ENCODE measurements around the gene SARS1. TPM values are rescaled to one million over a fixed set of nuclear protein-coding genes. Genes with fewer than 3 reads are reported as not detected.

The SARS1 gene
- total RNA-seq, 2 experiments from 2014 or later, result 122 to 131 TPM

GRCh38 chr1:109229531-109230127 is 15.9 kb downstream of the SARS1 start:
- ATAC-seq (ENCODE audit: poor library complexity), result no peak
- peaks cover 83% of the 10 kb centered on the region for H3K36me3 Mint-ChIP-seq (ENCODE audit: low read depth)

DNA sequence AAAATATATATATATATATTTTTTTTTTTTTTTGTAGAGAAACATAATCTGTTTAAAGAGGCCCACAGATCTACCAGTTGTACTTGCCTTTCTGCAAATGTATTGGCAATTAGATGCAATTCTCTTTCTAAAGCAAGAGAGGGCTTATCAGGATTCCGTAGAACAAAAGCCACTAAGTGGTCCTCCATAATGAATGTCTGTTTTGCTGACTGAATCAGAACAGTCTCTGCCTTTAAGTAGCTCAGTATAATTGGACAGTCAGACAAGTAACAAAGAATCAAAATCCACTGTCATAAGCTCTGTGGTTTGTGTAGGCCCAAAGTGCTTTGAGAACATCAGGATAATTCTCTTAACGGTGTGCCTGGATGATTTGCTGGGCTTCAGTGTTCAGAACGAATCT is 17.3 kb downstream of the SARS1 start:
- Histone ChIP-seq H3K4me1 (ENCODE audit: insufficient read depth, low read length) (peaks cover 3% of the 10 kb centered on the region), H3K27ac (ENCODE audit: low read depth in 1 of 2, low read length in 2 of 2) (no peak overlapping the region), H3K36me3 (ENCODE audit: insufficient read depth, low read length) (peaks cover 84% of the 10 kb centered on the region), H3K27me3 (ENCODE audit: control insufficient read depth in 1 of 2, insufficient read depth in 2 of 2, low read length in 2 of 2) (no peaks in the 10 kb centered on the region), H3K9me3 (ENCODE audit: control insufficient read depth in 1 of 2, insufficient read depth in 1 of 2, low read length in 2 of 2) (no peaks in the 10 kb centered on the region), H3K4me3 (ENCODE audit: low read length) (no peak overlapping the region)
- no peaks in the 10 kb centered on the region for H3K27me3 Mint-ChIP-seq
- CTCF ChIA-PET, result interaction anchor here (0.7 kb wide), 1 partner anchor 527 kb away, joined by 3 read pairs; no protein-coding TSS in a partner anchor
- DNase-seq (no peak), ATAC-seq (ENCODE audit: poor library complexity) (no peak)
- intact Hi-C loops (cut with DNase I, micrococcal nuclease), result no loop called here
- peaks cover 85% of the 10 kb centered on the region for H3K36me3 Mint-ChIP-seq (ENCODE audit: low read depth)
- POLR2A ChIA-PET, result interaction anchor here (2.0 kb wide), 1 partner anchor 17 kb away, joined by 7 read pairs; the partner anchor contains the start of gene SARS1
- no peak overlapping the region for H3K4me3 Mint-ChIP-seq
- TF ChIP-seq, protein P1, sequence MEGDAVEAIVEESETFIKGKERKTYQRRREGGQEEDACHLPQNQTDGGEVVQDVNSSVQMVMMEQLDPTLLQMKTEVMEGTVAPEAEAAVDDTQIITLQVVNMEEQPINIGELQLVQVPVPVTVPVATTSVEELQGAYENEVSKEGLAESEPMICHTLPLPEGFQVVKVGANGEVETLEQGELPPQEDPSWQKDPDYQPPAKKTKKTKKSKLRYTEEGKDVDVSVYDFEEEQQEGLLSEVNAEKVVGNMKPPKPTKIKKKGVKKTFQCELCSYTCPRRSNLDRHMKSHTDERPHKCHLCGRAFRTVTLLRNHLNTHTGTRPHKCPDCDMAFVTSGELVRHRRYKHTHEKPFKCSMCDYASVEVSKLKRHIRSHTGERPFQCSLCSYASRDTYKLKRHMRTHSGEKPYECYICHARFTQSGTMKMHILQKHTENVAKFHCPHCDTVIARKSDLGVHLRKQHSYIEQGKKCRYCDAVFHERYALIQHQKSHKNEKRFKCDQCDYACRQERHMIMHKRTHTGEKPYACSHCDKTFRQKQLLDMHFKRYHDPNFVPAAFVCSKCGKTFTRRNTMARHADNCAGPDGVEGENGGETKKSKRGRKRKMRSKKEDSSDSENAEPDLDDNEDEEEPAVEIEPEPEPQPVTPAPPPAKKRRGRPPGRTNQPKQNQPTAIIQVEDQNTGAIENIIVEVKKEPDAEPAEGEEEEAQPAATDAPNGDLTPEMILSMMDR (IDR thresholded peaks at IDR 0.05), result no peak
- peaks cover 8% of the 10 kb centered on the region for H3K4me1 Mint-ChIP-seq (ENCODE audit: low read depth)
- H3K27ac Mint-ChIP-seq, result peak overlapping the region; percentile 18
- no peaks in the 10 kb centered on the region for H3K9me3 Mint-ChIP-seq

More at GRCh38 chr1:109229531-109230127, 15.9 kb downstream of the SARS1 start:
- Mint-ChIP-seq H3K27me3 (no peaks in the 10 kb centered on the region), H3K9me3 (no peaks in the 10 kb centered on the region), H3K4me1 (ENCODE audit: low read depth) (peaks cover 9% of the 10 kb centered on the region), H3K27ac (no peak overlapping the region), H3K4me3 (no peak overlapping the region)
- POLR2A ChIA-PET, result no interaction called here
- H3K9me3 ChIP-seq (ENCODE audit: control insufficient read depth in 1 of 2, insufficient read depth in 1 of 2, low read length in 2 of 2), result no peaks in the 10 kb centered on the region
- no peak for DNase-seq
- intact Hi-C loops (cut with DNase I, micrococcal nuclease), result no loop called here
- H3K4me3 ChIP-seq (ENCODE audit: low read length), result no peak overlapping the region
- TF ChIP-seq, protein P1 (IDR thresholded peaks at IDR 0.05), result no peak
- no peaks in the 10 kb centered on the region for H3K4me1 ChIP-seq (ENCODE audit: insufficient read depth, low read length)
- H3K27me3 ChIP-seq (ENCODE audit: control insufficient read depth in 1 of 2, insufficient read depth in 2 of 2, low read length in 2 of 2), result no peaks in the 10 kb centered on the region
- H3K36me3 ChIP-seq (ENCODE audit: insufficient read depth, low read length), result peaks cover 83% of the 10 kb centered on the region
- no peak overlapping the region for H3K27ac ChIP-seq (ENCODE audit: low read depth in 1 of 2, low read length in 2 of 2)
- CTCF ChIA-PET, result no interaction called here

DNA sequence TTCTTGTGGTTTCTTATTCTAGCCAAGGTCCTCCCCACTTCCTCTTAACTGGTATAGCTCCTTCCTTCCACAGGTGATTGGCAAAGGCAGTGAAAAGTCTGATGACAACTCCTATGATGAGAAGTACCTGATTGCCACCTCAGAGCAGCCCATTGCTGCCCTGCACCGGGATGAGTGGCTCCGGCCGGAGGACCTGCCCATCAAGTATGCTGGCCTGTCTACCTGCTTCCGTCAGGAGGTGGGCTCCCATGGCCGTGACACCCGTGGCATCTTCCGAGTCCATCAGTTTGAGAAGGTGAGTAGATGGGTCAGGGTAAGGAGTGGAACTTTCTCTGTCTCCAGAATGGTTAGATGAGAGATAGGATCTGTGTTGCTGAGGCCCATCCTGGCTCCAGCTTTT is 21.4 kb downstream of the SARS1 start:
- TF ChIP-seq, protein P1 (IDR thresholded peaks at IDR 0.05), result no peak
- H3K4me3 ChIP-seq (ENCODE audit: low read length), result no peak overlapping the region
- Mint-ChIP-seq H3K27me3 (no peaks in the 10 kb centered on the region), H3K27ac (peak overlapping the region; percentile 71), H3K9me3 (no peaks in the 10 kb centered on the region), H3K36me3 (ENCODE audit: low read depth) (peaks cover 84% of the 10 kb centered on the region), H3K4me3 (no peak overlapping the region), H3K4me1 (ENCODE audit: low read depth) (peaks cover 12% of the 10 kb centered on the region)
- POLR2A ChIA-PET, result no interaction called here
- CTCF ChIA-PET, result no interaction called here
- peaks cover 82% of the 10 kb centered on the region for H3K36me3 ChIP-seq (ENCODE audit: insufficient read depth, low read length)
- no peak overlapping the region for H3K27ac ChIP-seq (ENCODE audit: low read depth in 1 of 2, low read length in 2 of 2)
- ATAC-seq (ENCODE audit: poor library complexity), result no peak
- intact Hi-C loops (cut with DNase I, micrococcal nuclease), result no loop called here
- H3K4me1 ChIP-seq (ENCODE audit: insufficient read depth, low read length), result peaks cover 5% of the 10 kb centered on the region
- peak in 1 of 14 experiments; percentile 16 for DNase-seq
- no peaks in the 10 kb centered on the region for H3K9me3 ChIP-seq (ENCODE audit: control insufficient read depth in 1 of 2, insufficient read depth in 1 of 2, low read length in 2 of 2)
- no peaks in the 10 kb centered on the region for H3K27me3 ChIP-seq (ENCODE audit: control insufficient read depth in 1 of 2, insufficient read depth in 2 of 2, low read length in 2 of 2)

All from CD4-positive, alpha-beta T cell (primary cell).